Neural cell (in vitro differentiated cells): Measurements from ENCODE around the gene TSPEAR. TPM values are rescaled to one million over a fixed set of nuclear protein-coding genes. Genes with fewer than 3 reads are reported as not detected.

Experiments used
- H2AFZ ChIP-seq: fragments of 200-600, 300-800 bp; sonication (generic), shearing (Covaris generic); 2 replicates; pipeline ENCODE4 v1.6.0; 2014; ENCODE audit warnings: low read depth, mild to moderate bottlenecking, antibody characterized with exemption, low read length, moderate library complexity
- H3F3A ChIP-seq: fragments of 200-600 bp; shearing (Covaris generic); 2 replicates; pipeline ENCODE4 v1.6.1; 2016; ENCODE audit warnings: mild to moderate bottlenecking, moderate library complexity, mixed read lengths, antibody characterized with exemption, low read length; ENCODE audit not compliant: insufficient read depth, poor library complexity, severe bottlenecking
- H3K27ac ChIP-seq: fragments of 200-600, 300-800 bp; sonication (generic), shearing (Covaris generic); 2 replicates; pipeline ENCODE4 v1.5.1; 2014; ENCODE audit warnings: mild to moderate bottlenecking, low read length, moderate library complexity
- H3K27me3 ChIP-seq: fragments of 300-800, 200-600 bp; sonication (generic), shearing (Covaris generic); 2 replicates; pipeline ENCODE4 v1.6.0; 2014; ENCODE audit warnings: mild to moderate bottlenecking, low read depth, low read length, moderate library complexity; ENCODE audit not compliant: insufficient read depth
- H3K36me3 ChIP-seq: fragments of 300-800, 200-600 bp; sonication (generic), shearing (Covaris generic); 2 replicates; pipeline ENCODE4 v1.5.1; 2014; ENCODE audit warnings: mild to moderate bottlenecking, antibody characterized with exemption, low read length, moderate library complexity; ENCODE audit not compliant: insufficient read depth
- H3K4me2 ChIP-seq: fragments of 300-800, 200-600 bp; sonication (generic), shearing (Covaris generic); 2 replicates; pipeline ENCODE4 v1.6.0; 2014; ENCODE audit warnings: mild to moderate bottlenecking, low read length
- H3K4me3 ChIP-seq: fragments of 300-800, 200-600 bp; sonication (generic), shearing (Covaris generic); 2 replicates; pipeline ENCODE4 v1.5.1; 2014; ENCODE audit warnings: mild to moderate bottlenecking, low read length, moderate library complexity
- H3K79me2 ChIP-seq: fragments of 200-600 bp; shearing (Covaris generic); replicated peaks from 2 replicates; pipeline ENCODE4 v1.6.0; 2014; ENCODE audit warnings: mild to moderate bottlenecking, low read length, moderate library complexity; ENCODE audit not compliant: insufficient read depth
- H3K9ac ChIP-seq: fragments of 300-800, 200-600 bp; sonication (generic), shearing (Covaris generic); 2 replicates; pipeline ENCODE4 v1.6.1; 2016; ENCODE audit warnings: mild to moderate bottlenecking, low read length, mixed read lengths
- H3K9me2 ChIP-seq: fragments of 200-600 bp; shearing (Covaris generic); 2 replicates; pipeline ENCODE4 v1.6.1; 2016; ENCODE audit warnings: mild to moderate bottlenecking, low read length, mixed read lengths; ENCODE audit not compliant: insufficient read depth
- H3K9me3 ChIP-seq: fragments of 200-600, 300-800 bp; sonication (generic), shearing (Covaris generic); 2 replicates; pipeline ENCODE4 v1.6.1; 2016; ENCODE audit warnings: mild to moderate bottlenecking, mixed run types, low read length, moderate library complexity, mixed read lengths
- H4K20me1 ChIP-seq: fragments of 200-600 bp; shearing (Covaris generic); 2 replicates; pipeline ENCODE4 v1.6.1; 2016; ENCODE audit warnings: mild to moderate bottlenecking, mixed run types; ENCODE audit not compliant: insufficient read depth
- CTCF ChIP-seq: fragments of 450-650 bp; IDR thresholded peaks from 2 replicates; pipeline ENCODE4 v1.5.1; 2014; ENCODE audit warnings: antibody characterized with exemption, mild to moderate bottlenecking, moderate library complexity; ENCODE audit not compliant: poor library complexity, severe bottlenecking
- EP300 ChIP-seq: fragments of 450-650 bp; conservative IDR thresholded peaks from 2 replicates; pipeline ENCODE4 v1.6.1; 2014; ENCODE audit warnings: antibody characterized with exemption, mild to moderate bottlenecking, moderate library complexity; ENCODE audit not compliant: poor library complexity, severe bottlenecking
- EZH2 ChIP-seq: fragments of 200-600, 300-800 bp; shearing (Covaris generic), sonication (generic); IDR thresholded peaks from 2 replicates; pipeline ENCODE4 v1.6.1; 2014; ENCODE audit warnings: antibody characterized with exemption, low read length, borderline replicate concordance, mild to moderate bottlenecking; ENCODE audit not compliant: insufficient read depth, poor library complexity, severe bottlenecking
- MXI1 ChIP-seq: fragments of 450-650 bp; conservative IDR thresholded peaks from 2 replicates; pipeline ENCODE4 v1.6.1; 2014; ENCODE audit warnings: antibody characterized with exemption, mild to moderate bottlenecking; ENCODE audit not compliant: poor library complexity, severe bottlenecking
- POLR2AphosphoS5 ChIP-seq: IDR thresholded peaks from 2 replicates; pipeline ENCODE4 v1.6.1; 2012
- RAD21 ChIP-seq: fragments of 450-650 bp; conservative IDR thresholded peaks from 2 replicates; pipeline ENCODE4 v1.6.1; 2014; ENCODE audit warnings: antibody characterized with exemption, mild to moderate bottlenecking, moderate library complexity
- REST ChIP-seq: IDR thresholded peaks from 2 replicates; pipeline ENCODE4 v1.6.1; 2012; ENCODE audit warnings: borderline replicate concordance
- SMC3 ChIP-seq: fragments of 450-650 bp; conservative IDR thresholded peaks from 2 replicates; pipeline ENCODE4 v1.6.1; 2014; ENCODE audit warnings: antibody characterized with exemption, mild to moderate bottlenecking, moderate library complexity; ENCODE audit not compliant: poor library complexity
- TAF1 ChIP-seq: IDR thresholded peaks from 2 replicates; pipeline ENCODE4 v1.6.1; 2012; ENCODE audit warnings: low read depth
- polyA plus RNA-seq: library from polyadenylated mRNA; depleted of rRNA; stranded (reverse); fragments of >200 nt; gene quantifications from 2 replicates; pipeline ENCODE4 v1.2.3, GENCODE V29; 2014

TSPEAR gene
- polyA plus RNA-seq, 1 donor from 2014 or later, result 0.19 TPM

- H2AFZ ChIP-seq, result no peak overlapping the region
- no peak overlapping the region for H3K27ac ChIP-seq
- no peak overlapping the region for H3K4me2 ChIP-seq
- no peaks in the 10 kb centered on the region for H3K79me2 ChIP-seq
- peaks cover 16% of the 10 kb centered on the region for H3K27me3 ChIP-seq
- H3K9ac ChIP-seq, result no peak overlapping the region
- no peaks in the 10 kb centered on the region for H4K20me1 ChIP-seq
- no peaks in the 10 kb centered on the region for H3K36me3 ChIP-seq
- H3F3A ChIP-seq, result no peaks in the 10 kb centered on the region
- H3K9me3 ChIP-seq, result no peaks in the 10 kb centered on the region
- H3K9me2 ChIP-seq, result no peaks in the 10 kb centered on the region
- no peak overlapping the region for H3K4me3 ChIP-seq
- TF ChIP-seq TAF1 (no peak), REST (no peak), POLR2AphosphoS5 (no peak), RAD21 (no peak), SMC3 (no peak), EZH2 (no peak), CTCF (no peak), MXI1 (no peak), EP300 (no peak)
These were observed 11.0 kb downstream of the TSPEAR start for GRCh38 chr21:44700101-44701022.

- no peak overlapping the region for H3K9ac ChIP-seq
- H3K79me2 ChIP-seq, result no peaks in the 10 kb centered on the region
- H3K9me2 ChIP-seq, result no peaks in the 10 kb centered on the region
- no peak overlapping the region for H3K27ac ChIP-seq
- peaks cover 13% of the 10 kb centered on the region for H3K27me3 ChIP-seq
- no peak for TF ChIP-seq SMC3
- no peak for TF ChIP-seq CTCF
- TF ChIP-seq TAF1, result no peak
- no peak for TF ChIP-seq POLR2AphosphoS5
- no peak for TF ChIP-seq EZH2
- no peak for TF ChIP-seq REST
- TF ChIP-seq MXI1, result no peak
- no peak for TF ChIP-seq EP300
- TF ChIP-seq RAD21, result no peak
- H3K4me3 ChIP-seq, result no peak overlapping the region
- H3F3A ChIP-seq, result no peaks in the 10 kb centered on the region
- no peaks in the 10 kb centered on the region for H3K9me3 ChIP-seq
- no peaks in the 10 kb centered on the region for H3K36me3 ChIP-seq
- no peak overlapping the region for H3K4me2 ChIP-seq
- H2AFZ ChIP-seq, result no peak overlapping the region
- no peaks in the 10 kb centered on the region for H4K20me1 ChIP-seq
These were observed 11.8 kb downstream of the TSPEAR start for GRCh38 chr21:44699502-44700001.
